HL-60 (cell line): ENCODE results near the gene FGFR2.

Experiments used
- DNase-seq, 2 experiments: peaks; one replicate each; pipeline ENCODE4 v3.0.0-alpha.2; 2010 to 2020; ENCODE audit warnings: low read depth in 1 of 2, low spot score in 1 of 2
- H3K27ac ChIP-seq: fragments of 250-450 bp; sonication (Bioruptor Pico); replicated peaks from 2 replicates; pipeline ENCODE4 v1.5.1; 2020; ENCODE audit warnings: mild to moderate bottlenecking, moderate library complexity
- H3K27me3 ChIP-seq: fragments of 250-450 bp; sonication (Bioruptor Pico); 2 replicates; pipeline ENCODE4 v1.5.1; 2021; ENCODE audit warnings: mild to moderate bottlenecking, moderate library complexity; ENCODE audit not compliant: insufficient read depth, poor library complexity, severe bottlenecking
- H3K4me3 ChIP-seq: replicated peaks from 2 replicates; pipeline ENCODE4 v1.5.1; 2011; ENCODE audit warnings: mild to moderate bottlenecking, control low read depth, low read length; ENCODE audit not compliant: insufficient read depth
- GABPA ChIP-seq: IDR thresholded peaks from 2 replicates; pipeline ENCODE4 v1.6.1; 2012; ENCODE audit warnings: low read depth
- POLR2AphosphoS5 ChIP-seq: IDR thresholded peaks from 2 replicates; pipeline ENCODE4 v1.6.1; 2012; ENCODE audit warnings: low read depth
- SPI1 ChIP-seq: IDR thresholded peaks from 2 replicates; pipeline ENCODE4 v1.6.1; 2012; ENCODE audit warnings: low read depth, mild to moderate bottlenecking, borderline replicate concordance
- TF ChIP-seq, protein P1 (sequence below): IDR thresholded peaks from 2 replicates; pipeline ENCODE4 v1.6.1; 2012; ENCODE audit warnings: low read depth; ENCODE audit not compliant: insufficient replicate concordance
- TF ChIP-seq, protein P2 (sequence below): IDR thresholded peaks from one replicate; pipeline ENCODE4 v1.5.1; 2011; ENCODE audit warnings: low read length, control low read depth, inconsistent platforms; ENCODE audit not compliant: insufficient read depth

The FGFR2 gene

DNA sequence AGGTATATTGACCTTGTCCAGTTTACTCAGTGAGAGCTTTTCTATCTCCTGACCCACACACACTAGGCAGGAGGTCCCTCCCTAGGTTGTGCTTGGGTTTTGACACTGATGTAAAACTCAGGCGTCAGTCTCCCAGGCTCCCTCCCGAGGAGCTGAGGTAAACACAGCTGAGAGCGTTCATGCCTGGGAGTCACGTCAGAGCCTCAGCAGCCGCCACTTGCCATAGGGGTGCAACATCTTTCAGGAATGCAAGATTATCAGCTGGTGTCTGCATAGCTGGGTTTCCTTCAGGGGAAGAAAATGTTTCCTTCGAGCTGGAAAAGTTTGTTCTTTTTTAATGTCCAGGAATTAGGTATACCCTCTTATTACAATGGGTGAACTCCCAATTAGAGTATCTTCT, 70.6 kb downstream of the FGFR2 start:
- Histone ChIP-seq H3K27ac (no peak overlapping the region), H3K4me3 (no peak overlapping the region), H3K27me3 (no peaks in the 10 kb centered on the region)
- no peak for DNase-seq
- TF ChIP-seq, protein P1, sequence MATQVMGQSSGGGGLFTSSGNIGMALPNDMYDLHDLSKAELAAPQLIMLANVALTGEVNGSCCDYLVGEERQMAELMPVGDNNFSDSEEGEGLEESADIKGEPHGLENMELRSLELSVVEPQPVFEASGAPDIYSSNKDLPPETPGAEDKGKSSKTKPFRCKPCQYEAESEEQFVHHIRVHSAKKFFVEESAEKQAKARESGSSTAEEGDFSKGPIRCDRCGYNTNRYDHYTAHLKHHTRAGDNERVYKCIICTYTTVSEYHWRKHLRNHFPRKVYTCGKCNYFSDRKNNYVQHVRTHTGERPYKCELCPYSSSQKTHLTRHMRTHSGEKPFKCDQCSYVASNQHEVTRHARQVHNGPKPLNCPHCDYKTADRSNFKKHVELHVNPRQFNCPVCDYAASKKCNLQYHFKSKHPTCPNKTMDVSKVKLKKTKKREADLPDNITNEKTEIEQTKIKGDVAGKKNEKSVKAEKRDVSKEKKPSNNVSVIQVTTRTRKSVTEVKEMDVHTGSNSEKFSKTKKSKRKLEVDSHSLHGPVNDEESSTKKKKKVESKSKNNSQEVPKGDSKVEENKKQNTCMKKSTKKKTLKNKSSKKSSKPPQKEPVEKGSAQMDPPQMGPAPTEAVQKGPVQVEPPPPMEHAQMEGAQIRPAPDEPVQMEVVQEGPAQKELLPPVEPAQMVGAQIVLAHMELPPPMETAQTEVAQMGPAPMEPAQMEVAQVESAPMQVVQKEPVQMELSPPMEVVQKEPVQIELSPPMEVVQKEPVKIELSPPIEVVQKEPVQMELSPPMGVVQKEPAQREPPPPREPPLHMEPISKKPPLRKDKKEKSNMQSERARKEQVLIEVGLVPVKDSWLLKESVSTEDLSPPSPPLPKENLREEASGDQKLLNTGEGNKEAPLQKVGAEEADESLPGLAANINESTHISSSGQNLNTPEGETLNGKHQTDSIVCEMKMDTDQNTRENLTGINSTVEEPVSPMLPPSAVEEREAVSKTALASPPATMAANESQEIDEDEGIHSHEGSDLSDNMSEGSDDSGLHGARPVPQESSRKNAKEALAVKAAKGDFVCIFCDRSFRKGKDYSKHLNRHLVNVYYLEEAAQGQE: no peak
- TF ChIP-seq SPI1 (no peak), POLR2AphosphoS5 (no peak), GABPA (no peak)
- TF ChIP-seq, protein P2, sequence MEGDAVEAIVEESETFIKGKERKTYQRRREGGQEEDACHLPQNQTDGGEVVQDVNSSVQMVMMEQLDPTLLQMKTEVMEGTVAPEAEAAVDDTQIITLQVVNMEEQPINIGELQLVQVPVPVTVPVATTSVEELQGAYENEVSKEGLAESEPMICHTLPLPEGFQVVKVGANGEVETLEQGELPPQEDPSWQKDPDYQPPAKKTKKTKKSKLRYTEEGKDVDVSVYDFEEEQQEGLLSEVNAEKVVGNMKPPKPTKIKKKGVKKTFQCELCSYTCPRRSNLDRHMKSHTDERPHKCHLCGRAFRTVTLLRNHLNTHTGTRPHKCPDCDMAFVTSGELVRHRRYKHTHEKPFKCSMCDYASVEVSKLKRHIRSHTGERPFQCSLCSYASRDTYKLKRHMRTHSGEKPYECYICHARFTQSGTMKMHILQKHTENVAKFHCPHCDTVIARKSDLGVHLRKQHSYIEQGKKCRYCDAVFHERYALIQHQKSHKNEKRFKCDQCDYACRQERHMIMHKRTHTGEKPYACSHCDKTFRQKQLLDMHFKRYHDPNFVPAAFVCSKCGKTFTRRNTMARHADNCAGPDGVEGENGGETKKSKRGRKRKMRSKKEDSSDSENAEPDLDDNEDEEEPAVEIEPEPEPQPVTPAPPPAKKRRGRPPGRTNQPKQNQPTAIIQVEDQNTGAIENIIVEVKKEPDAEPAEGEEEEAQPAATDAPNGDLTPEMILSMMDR: no peak

DNA sequence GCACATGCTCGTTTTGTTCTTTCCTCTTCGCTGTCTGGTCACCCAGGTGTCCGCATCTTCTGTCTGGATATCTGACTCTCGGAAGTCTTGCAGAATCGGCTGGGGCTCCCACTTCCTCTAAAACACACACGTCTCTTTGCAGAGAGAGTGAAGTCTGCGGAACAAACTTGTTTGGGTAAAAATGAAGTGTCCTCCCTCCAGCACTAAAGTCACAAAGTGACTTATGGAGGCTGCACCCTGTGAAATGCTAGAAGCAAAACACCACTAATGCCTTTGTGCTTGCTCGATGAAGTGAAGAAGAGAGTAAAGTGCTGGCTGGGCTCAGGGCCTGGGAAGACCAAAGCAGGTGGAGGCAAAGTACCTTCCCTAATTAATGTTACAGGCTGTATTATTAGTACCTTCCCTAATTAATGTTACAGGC, 71.4 kb downstream of the FGFR2 start:
- peak overlapping the region; percentile 0; the same call in 1 of the 2 replicates for H3K27ac ChIP-seq
- no peaks in the 10 kb centered on the region for H3K27me3 ChIP-seq
- DNase-seq: peak in 1 of 2 experiments; percentile 86
- TF ChIP-seq, protein P2: no peak
- TF ChIP-seq GABPA: no peak; the same call in 1 of the 2 replicates
- peak; percentile 95 for TF ChIP-seq SPI1
- peak; percentile 42; the same call in 1 of the 2 replicates for TF ChIP-seq POLR2AphosphoS5
- no peak overlapping the region for H3K4me3 ChIP-seq

DNA sequence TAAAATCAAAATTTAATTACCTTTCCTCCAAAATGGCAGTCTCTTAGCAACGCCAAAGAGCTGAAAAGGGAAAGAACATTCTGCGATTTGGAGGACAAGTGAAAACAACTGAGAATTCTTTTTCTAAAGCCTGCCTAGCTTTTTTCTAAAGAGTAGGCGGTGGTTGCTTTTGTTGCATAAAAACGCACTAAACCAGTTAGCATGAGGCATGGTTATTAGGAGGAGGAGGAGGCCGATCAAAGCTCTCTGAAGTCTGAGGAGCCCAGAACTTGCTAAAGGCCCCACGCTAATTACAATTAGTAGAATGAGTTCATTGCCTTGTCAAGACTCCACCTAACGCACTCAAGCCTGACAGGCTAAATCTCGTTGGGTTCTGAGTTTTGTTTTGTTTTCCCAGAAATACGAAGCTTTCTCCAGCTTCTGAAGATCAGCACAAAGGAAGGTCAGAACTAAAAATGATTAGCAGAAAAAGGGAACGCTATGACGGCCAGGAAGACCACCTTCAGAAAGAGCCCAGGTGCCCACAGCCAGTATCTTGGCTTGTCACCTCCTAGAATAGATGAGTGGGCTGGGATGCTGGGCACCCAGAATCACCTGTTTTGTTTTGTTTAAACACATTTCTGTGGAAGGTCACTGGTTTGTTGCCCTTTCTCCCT, 72.0 kb downstream of the FGFR2 start:
- TF ChIP-seq, protein P2: no peak
- no peak for TF ChIP-seq GABPA
- TF ChIP-seq, protein P1: no peak
- TF ChIP-seq SPI1: no peak
- no peak for TF ChIP-seq POLR2AphosphoS5
- H3K27me3 ChIP-seq: no peaks in the 10 kb centered on the region
- no peak overlapping the region for H3K27ac ChIP-seq
- DNase-seq: no peak
- no peak overlapping the region for H3K4me3 ChIP-seq
